Measurements from ENCODE around the gene ZNF280D.

ZNF280D gene

DNA sequence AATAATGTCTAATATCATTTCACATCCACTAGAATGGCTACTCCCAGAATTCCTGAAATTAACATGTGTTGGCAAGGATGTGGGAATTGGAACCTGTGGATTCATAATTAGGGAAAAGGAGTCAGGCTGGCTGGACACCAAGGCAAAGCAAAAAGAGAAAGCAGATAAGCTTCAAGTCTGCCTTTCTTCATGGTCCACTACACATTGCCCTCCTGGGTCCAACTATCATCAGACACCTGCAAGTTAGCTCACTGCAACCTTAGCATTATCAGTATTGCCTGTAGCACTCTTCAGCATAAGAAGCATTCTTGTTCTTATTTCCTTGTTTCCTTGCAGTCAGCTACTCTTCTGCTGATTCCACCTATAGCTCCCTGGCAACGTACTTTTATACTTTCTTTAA, 124.3 kb downstream of the ZNF280D start:
- Histone ChIP-seq H3K36me3 (replicated peaks in 1 of 2; ENCODE audit: control insufficient read depth in 2 of 2, insufficient read depth in 2 of 2, low read length in 2 of 2) (no peaks in the 10 kb centered on the region), H3K9me3 (replicated peaks in 1 of 2; ENCODE audit: control insufficient read depth in 2 of 2, insufficient read depth in 1 of 2, low read depth in 1 of 2, low read length in 2 of 2) (no peaks in the 10 kb centered on the region), H3K4me1 (ENCODE audit: control insufficient read depth in 2 of 2, insufficient read depth in 1 of 2, low read depth in 1 of 2, low read length in 2 of 2) (no peaks in the 10 kb centered on the region), H2BK120ac (ENCODE audit: low read depth, low read length) (no peak overlapping the region), H3K27me3 (ENCODE audit: control insufficient read depth in 3 of 3, insufficient read depth in 3 of 3, low read depth in 1 of 3, low read length in 3 of 3) (peaks cover 0 to 2% (median 0%) of the 10 kb centered on the region in 3 experiments), H2BK15ac (ENCODE audit: low read length) (no peak overlapping the region), H3K14ac (ENCODE audit: low read length) (no peak overlapping the region), H2AK5ac (ENCODE audit: low read depth, low read length) (no peak overlapping the region), H3K9ac (ENCODE audit: low read depth, low read length, poor library complexity) (no peak overlapping the region), H2BK5ac (ENCODE audit: low read length) (no peak overlapping the region), H4K91ac (ENCODE audit: low read depth, low read length, poor library complexity) (no peak overlapping the region), H3K27ac (replicated peaks; ENCODE audit: low read length) (no peak overlapping the region), H3K79me1 (ENCODE audit: low read depth, low read length) (no peaks in the 10 kb centered on the region), H3K23ac (ENCODE audit: low read depth, low read length, poor library complexity) (no peak overlapping the region), H3K4me2 (ENCODE audit: insufficient read depth, low read length, poor library complexity, severe bottlenecking) (no peak overlapping the region), H2BK12ac (ENCODE audit: low read length) (no peak overlapping the region), H3K18ac (ENCODE audit: low read length) (no peak overlapping the region), H3K4ac (ENCODE audit: low read length) (no peak overlapping the region), H2AFZ (ENCODE audit: low read length) (no peak overlapping the region), H4K8ac (ENCODE audit: low read depth, low read length) (no peak overlapping the region), H3K4me3 (ENCODE audit: low read length in 2 of 2) (no peak overlapping the region)
- WGBS, 2 donors (ENCODE audit: extremely low coverage in 2 of 2, insufficient read length in 2 of 2, insufficient replicate concordance in 1 of 2): no CpG with 5 or more reads among the region's 1 CpG
- DNase-seq (ENCODE audit: low spot score): no peak

GRCh38 chr15:56608140-56608778, 125.0 kb downstream of the ZNF280D start:
- Histone ChIP-seq H3K14ac (ENCODE audit: low read length) (no peak overlapping the region), H3K79me1 (ENCODE audit: low read depth, low read length) (no peaks in the 10 kb centered on the region), H3K4ac (ENCODE audit: low read length) (no peak overlapping the region), H3K9ac (ENCODE audit: low read depth, low read length, poor library complexity) (no peak overlapping the region), H3K18ac (ENCODE audit: low read length) (no peak overlapping the region), H3K27me3 (ENCODE audit: control insufficient read depth in 3 of 3, insufficient read depth in 3 of 3, low read depth in 1 of 3, low read length in 3 of 3) (peaks cover 0 to 2% (median 0%) of the 10 kb centered on the region in 3 experiments), H4K8ac (ENCODE audit: low read depth, low read length) (no peak overlapping the region), H2BK12ac (ENCODE audit: low read length) (no peak overlapping the region), H2BK15ac (ENCODE audit: low read length) (no peak overlapping the region), H3K9me3 (replicated peaks in 1 of 2; ENCODE audit: control insufficient read depth in 2 of 2, insufficient read depth in 1 of 2, low read depth in 1 of 2, low read length in 2 of 2) (no peaks in the 10 kb centered on the region), H3K27ac (replicated peaks; ENCODE audit: low read length) (no peak overlapping the region), H2BK5ac (ENCODE audit: low read length) (no peak overlapping the region), H3K23ac (ENCODE audit: low read depth, low read length, poor library complexity) (no peak overlapping the region), H2AFZ (ENCODE audit: low read length) (no peak overlapping the region), H2AK5ac (ENCODE audit: low read depth, low read length) (no peak overlapping the region), H2BK120ac (ENCODE audit: low read depth, low read length) (no peak overlapping the region), H3K4me1 (ENCODE audit: control insufficient read depth in 2 of 2, insufficient read depth in 1 of 2, low read depth in 1 of 2, low read length in 2 of 2) (no peaks in the 10 kb centered on the region), H3K4me3 (ENCODE audit: low read length in 2 of 2) (no peak overlapping the region), H4K91ac (ENCODE audit: low read depth, low read length, poor library complexity) (no peak overlapping the region), H3K36me3 (replicated peaks in 1 of 2; ENCODE audit: control insufficient read depth in 2 of 2, insufficient read depth in 2 of 2, low read length in 2 of 2) (no peaks in the 10 kb centered on the region), H3K4me2 (ENCODE audit: insufficient read depth, low read length, poor library complexity, severe bottlenecking) (no peak overlapping the region)
- DNase-seq (ENCODE audit: low spot score): no peak
- no CpG with 5 or more reads among the region's 1 CpG for WGBS, 2 donors (ENCODE audit: extremely low coverage in 2 of 2, insufficient read length in 2 of 2, insufficient replicate concordance in 1 of 2)

GRCh38 chr15:56602253-56602652, 131.1 kb downstream of the ZNF280D start:
- Histone ChIP-seq H4K91ac (ENCODE audit: low read depth, low read length, poor library complexity) (no peak overlapping the region), H3K14ac (ENCODE audit: low read length) (no peak overlapping the region), H3K27me3 (ENCODE audit: control insufficient read depth in 3 of 3, insufficient read depth in 3 of 3, low read depth in 1 of 3, low read length in 3 of 3) (no peaks in the 10 kb centered on the region), H3K9ac (ENCODE audit: low read depth, low read length, poor library complexity) (no peak overlapping the region), H4K8ac (ENCODE audit: low read depth, low read length) (no peak overlapping the region), H3K23ac (ENCODE audit: low read depth, low read length, poor library complexity) (no peak overlapping the region), H3K9me3 (replicated peaks in 1 of 2; ENCODE audit: control insufficient read depth in 2 of 2, insufficient read depth in 1 of 2, low read depth in 1 of 2, low read length in 2 of 2) (peaks cover 0 to 5% of the 10 kb centered on the region in 2 donors), H3K18ac (ENCODE audit: low read length) (no peak overlapping the region), H3K4me1 (ENCODE audit: control insufficient read depth in 2 of 2, insufficient read depth in 1 of 2, low read depth in 1 of 2, low read length in 2 of 2) (no peaks in the 10 kb centered on the region), H3K36me3 (replicated peaks in 1 of 2; ENCODE audit: control insufficient read depth in 2 of 2, insufficient read depth in 2 of 2, low read length in 2 of 2) (no peaks in the 10 kb centered on the region), H2AFZ (ENCODE audit: low read length) (no peak overlapping the region), H3K4me2 (ENCODE audit: insufficient read depth, low read length, poor library complexity, severe bottlenecking) (no peak overlapping the region), H3K27ac (replicated peaks; ENCODE audit: low read length) (no peak overlapping the region), H2BK15ac (ENCODE audit: low read length) (no peak overlapping the region), H3K79me1 (ENCODE audit: low read depth, low read length) (no peaks in the 10 kb centered on the region), H2BK120ac (ENCODE audit: low read depth, low read length) (no peak overlapping the region), H2BK5ac (ENCODE audit: low read length) (no peak overlapping the region), H3K4me3 (ENCODE audit: low read length in 2 of 2) (no peak overlapping the region), H3K4ac (ENCODE audit: low read length) (no peak overlapping the region), H2AK5ac (ENCODE audit: low read depth, low read length) (no peak overlapping the region), H2BK12ac (ENCODE audit: low read length) (no peak overlapping the region)
- no CpG with 5 or more reads among the region's 2 CpGs for WGBS, 2 donors (ENCODE audit: extremely low coverage in 2 of 2, insufficient read length in 2 of 2, insufficient replicate concordance in 1 of 2)
- DNase-seq (ENCODE audit: low spot score): no peak

DNA sequence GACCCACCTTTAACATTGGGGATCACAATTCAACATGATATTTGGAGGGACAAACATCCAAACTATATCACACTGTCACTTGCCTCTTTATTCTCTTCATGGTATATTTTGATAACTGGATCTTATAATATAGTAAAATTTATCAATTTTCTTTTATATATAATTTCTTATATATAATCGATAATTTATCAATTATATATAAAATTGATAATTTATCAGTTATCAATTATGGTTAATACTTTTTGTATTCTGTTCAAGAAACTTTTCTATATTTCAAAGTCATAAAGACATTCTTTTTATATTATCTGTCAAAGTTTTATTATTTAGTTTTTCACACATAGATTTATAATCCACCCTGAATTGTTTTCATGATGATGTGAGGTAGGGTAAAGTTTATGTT, 132.9 kb downstream of the ZNF280D start:
- no peaks in the 10 kb centered on the region for H3K27me3 ChIP-seq (ENCODE audit: control insufficient read depth in 3 of 3, insufficient read depth in 3 of 3, low read depth in 1 of 3, low read length in 3 of 3)
- no peak overlapping the region for H4K8ac ChIP-seq (ENCODE audit: low read depth, low read length)
- H3K36me3 ChIP-seq (replicated peaks in 1 of 2; ENCODE audit: control insufficient read depth in 2 of 2, insufficient read depth in 2 of 2, low read length in 2 of 2): no peaks in the 10 kb centered on the region
- H3K14ac ChIP-seq (ENCODE audit: low read length): no peak overlapping the region
- no peak overlapping the region for H2AFZ ChIP-seq (ENCODE audit: low read length)
- H3K4me3 ChIP-seq (ENCODE audit: low read length in 2 of 2): no peak overlapping the region
- H2AK5ac ChIP-seq (ENCODE audit: low read depth, low read length): no peak overlapping the region
- H3K4me1 ChIP-seq (ENCODE audit: control insufficient read depth in 2 of 2, insufficient read depth in 1 of 2, low read depth in 1 of 2, low read length in 2 of 2): no peaks in the 10 kb centered on the region
- H4K91ac ChIP-seq (ENCODE audit: low read depth, low read length, poor library complexity): no peak overlapping the region
- H2BK12ac ChIP-seq (ENCODE audit: low read length): no peak overlapping the region
- no peak overlapping the region for H2BK5ac ChIP-seq (ENCODE audit: low read length)
- peaks cover 0 to 5% of the 10 kb centered on the region in 2 donors for H3K9me3 ChIP-seq (replicated peaks in 1 of 2; ENCODE audit: control insufficient read depth in 2 of 2, insufficient read depth in 1 of 2, low read depth in 1 of 2, low read length in 2 of 2)
- H2BK120ac ChIP-seq (ENCODE audit: low read depth, low read length): no peak overlapping the region
- no peaks in the 10 kb centered on the region for H3K79me1 ChIP-seq (ENCODE audit: low read depth, low read length)
- no peak for DNase-seq (ENCODE audit: low spot score)
- H3K23ac ChIP-seq (ENCODE audit: low read depth, low read length, poor library complexity): no peak overlapping the region
- no peak overlapping the region for H3K4me2 ChIP-seq (ENCODE audit: insufficient read depth, low read length, poor library complexity, severe bottlenecking)
- H3K18ac ChIP-seq (ENCODE audit: low read length): no peak overlapping the region
- no peak overlapping the region for H2BK15ac ChIP-seq (ENCODE audit: low read length)
- no peak overlapping the region for H3K4ac ChIP-seq (ENCODE audit: low read length)
- no peak overlapping the region for H3K9ac ChIP-seq (ENCODE audit: low read depth, low read length, poor library complexity)
- WGBS, 2 donors (ENCODE audit: extremely low coverage in 2 of 2, insufficient read length in 2 of 2, insufficient replicate concordance in 1 of 2): no CpG with 5 or more reads among the region's 1 CpG
- H3K27ac ChIP-seq (replicated peaks; ENCODE audit: low read length): no peak overlapping the region
